Mesothelial cell of epicardium (in vitro differentiated cells): Measurements from ENCODE around the gene FOXP1. TPM values are rescaled to one million over a fixed set of nuclear protein-coding genes. Genes with fewer than 3 reads are reported as not detected.

Experiments used
- DNase-seq, 2 experiments: peaks; one replicate each; pipeline ENCODE4 v3.0.0; 2021; ENCODE audit warnings: low spot score in 2 of 2; ENCODE audit not compliant: unreplicated experiment in 2 of 2
- H3K27ac Mint-ChIP-seq: 2 replicates; pipeline ENCODE4 v1.8.0; 2021; ENCODE audit warnings: mixed read lengths
- H3K27me3 Mint-ChIP-seq: 2 replicates; pipeline ENCODE4 v1.8.0; 2021; ENCODE audit warnings: low read depth, mixed read lengths
- H3K36me3 Mint-ChIP-seq: 2 replicates; pipeline ENCODE4 v1.8.0; 2021; ENCODE audit warnings: mixed read lengths
- H3K4me1 Mint-ChIP-seq: 2 replicates; pipeline ENCODE4 v1.8.0; 2021; ENCODE audit warnings: mixed read lengths
- H3K4me3 Mint-ChIP-seq: 2 replicates; pipeline ENCODE4 v1.8.0; 2021; ENCODE audit warnings: mild to moderate bottlenecking, moderate library complexity, mixed read lengths
- H3K9me3 Mint-ChIP-seq: 2 replicates; pipeline ENCODE4 v1.8.0; 2021; ENCODE audit warnings: mixed read lengths
- CTCF ChIP-seq: fragments of 200-600 bp; sonication (generic); IDR thresholded peaks from one replicate; pipeline ENCODE4 v1.5.0; 2021; ENCODE audit warnings: antibody characterized with exemption; ENCODE audit not compliant: unreplicated experiment
- total RNA-seq: library from RNA; stranded (reverse); gene quantifications from 3 replicates; pipeline ENCODE4 v1.2.1, GENCODE V29; 2021

FOXP1 gene
- total RNA-seq, 1 donor from 2014 or later = 187 TPM

- Mint-ChIP-seq H3K36me3 (peaks cover 5% of the 10 kb centered on the region), H3K27me3 (no peaks in the 10 kb centered on the region), H3K9me3 (no peaks in the 10 kb centered on the region), H3K4me1 (peaks cover 20% of the 10 kb centered on the region), H3K27ac (no peak overlapping the region), H3K4me3 (no peak overlapping the region)
- no peak for TF ChIP-seq CTCF
- no peak for DNase-seq
These were observed 119.9 kb downstream of the FOXP1 start for GRCh38 chr3:71463617-71464016.

- DNase-seq = no peak
- H3K9me3 Mint-ChIP-seq = no peaks in the 10 kb centered on the region
- peak overlapping the region; percentile 86 for H3K27ac Mint-ChIP-seq
- H3K4me1 Mint-ChIP-seq = peaks cover 26% of the 10 kb centered on the region
- peaks cover 2% of the 10 kb centered on the region for H3K36me3 Mint-ChIP-seq
- no peak for TF ChIP-seq CTCF
- H3K27me3 Mint-ChIP-seq = no peaks in the 10 kb centered on the region
- no peak overlapping the region for H3K4me3 Mint-ChIP-seq
These were observed 120.9 kb downstream of the FOXP1 start for GRCh38 chr3:71462586-71462985.

GRCh38 chr3:71461749-71462483 lies 121.6 kb downstream of the FOXP1 start:
- Mint-ChIP-seq H3K4me1 (peaks cover 30% of the 10 kb centered on the region), H3K9me3 (no peaks in the 10 kb centered on the region), H3K27ac (peak overlapping the region; percentile 86), H3K36me3 (peaks cover 2% of the 10 kb centered on the region), H3K27me3 (no peaks in the 10 kb centered on the region), H3K4me3 (no peak overlapping the region)
- DNase-seq = no peak
- no peak for TF ChIP-seq CTCF

- Mint-ChIP-seq H3K27me3 (no peaks in the 10 kb centered on the region), H3K36me3 (no peaks in the 10 kb centered on the region), H3K4me3 (no peak overlapping the region), H3K27ac (peak overlapping the region; percentile 73), H3K4me1 (peaks cover 38% of the 10 kb centered on the region), H3K9me3 (no peaks in the 10 kb centered on the region)
- DNase-seq = no peak
- TF ChIP-seq CTCF = no peak
These were observed 122.4 kb downstream of the FOXP1 start for GRCh38 chr3:71461114-71461513.

- Mint-ChIP-seq H3K36me3 (no peaks in the 10 kb centered on the region), H3K4me3 (no peak overlapping the region), H3K27ac (no peak overlapping the region), H3K27me3 (no peaks in the 10 kb centered on the region), H3K9me3 (no peaks in the 10 kb centered on the region), H3K4me1 (peaks cover 56% of the 10 kb centered on the region)
- no peak for DNase-seq
- no peak for TF ChIP-seq CTCF
These were observed 124.6 kb downstream of the FOXP1 start for GRCh38 chr3:71458895-71459294.

- no peak for DNase-seq
- Mint-ChIP-seq H3K27me3 (no peaks in the 10 kb centered on the region), H3K27ac (no peak overlapping the region), H3K4me1 (peaks cover 58% of the 10 kb centered on the region), H3K4me3 (no peak overlapping the region), H3K36me3 (no peaks in the 10 kb centered on the region), H3K9me3 (no peaks in the 10 kb centered on the region)
- TF ChIP-seq CTCF = no peak
These were observed 126.7 kb downstream of the FOXP1 start for GRCh38 chr3:71456826-71457225.
